ENCODE measurements around the gene BCL11B.

DNA sequence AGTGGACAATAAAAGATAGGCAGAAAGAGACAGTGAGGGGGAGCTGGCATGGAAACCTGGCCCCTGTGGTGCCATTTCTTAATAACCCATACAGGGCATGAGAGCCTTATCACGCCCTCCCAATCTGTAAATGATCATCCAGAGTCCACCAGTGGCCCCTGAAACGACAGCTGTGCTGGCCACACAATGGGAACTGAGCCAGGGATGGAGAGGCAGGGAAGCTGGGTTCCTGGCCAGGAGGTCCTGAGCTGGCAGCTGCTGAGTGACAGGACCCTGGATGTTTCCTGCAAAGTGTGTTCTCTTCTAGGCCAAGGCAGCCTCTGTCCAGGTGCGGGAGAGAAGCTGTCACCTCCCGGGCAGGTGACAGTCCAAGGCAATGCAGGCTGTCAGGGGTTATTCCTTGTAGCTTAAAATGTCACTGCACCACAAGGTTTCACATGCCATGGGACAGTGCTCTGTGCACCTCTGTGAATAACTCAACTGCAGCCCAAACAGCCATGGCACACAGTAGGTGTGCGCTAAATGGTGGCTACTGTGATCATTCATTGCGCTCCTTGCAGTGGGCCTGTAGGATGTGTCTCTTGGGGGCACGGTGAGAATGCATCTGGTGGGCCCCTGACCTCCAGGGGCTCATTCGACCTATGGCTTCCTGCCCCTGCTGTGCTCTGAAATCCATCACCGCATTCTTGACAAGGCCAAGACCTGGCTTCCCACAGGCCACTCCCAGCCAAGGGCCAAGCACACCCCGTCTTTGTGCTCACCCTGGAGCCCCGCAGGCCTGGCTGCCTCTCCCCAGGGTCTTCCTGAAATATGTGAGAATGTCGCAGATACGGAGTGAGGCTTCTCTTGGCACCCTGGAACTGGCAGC, 46.3 kb upstream of the BCL11B start:
- TF ChIP-seq, protein P1, sequence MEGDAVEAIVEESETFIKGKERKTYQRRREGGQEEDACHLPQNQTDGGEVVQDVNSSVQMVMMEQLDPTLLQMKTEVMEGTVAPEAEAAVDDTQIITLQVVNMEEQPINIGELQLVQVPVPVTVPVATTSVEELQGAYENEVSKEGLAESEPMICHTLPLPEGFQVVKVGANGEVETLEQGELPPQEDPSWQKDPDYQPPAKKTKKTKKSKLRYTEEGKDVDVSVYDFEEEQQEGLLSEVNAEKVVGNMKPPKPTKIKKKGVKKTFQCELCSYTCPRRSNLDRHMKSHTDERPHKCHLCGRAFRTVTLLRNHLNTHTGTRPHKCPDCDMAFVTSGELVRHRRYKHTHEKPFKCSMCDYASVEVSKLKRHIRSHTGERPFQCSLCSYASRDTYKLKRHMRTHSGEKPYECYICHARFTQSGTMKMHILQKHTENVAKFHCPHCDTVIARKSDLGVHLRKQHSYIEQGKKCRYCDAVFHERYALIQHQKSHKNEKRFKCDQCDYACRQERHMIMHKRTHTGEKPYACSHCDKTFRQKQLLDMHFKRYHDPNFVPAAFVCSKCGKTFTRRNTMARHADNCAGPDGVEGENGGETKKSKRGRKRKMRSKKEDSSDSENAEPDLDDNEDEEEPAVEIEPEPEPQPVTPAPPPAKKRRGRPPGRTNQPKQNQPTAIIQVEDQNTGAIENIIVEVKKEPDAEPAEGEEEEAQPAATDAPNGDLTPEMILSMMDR (IDR thresholded peaks at IDR 0.05): no peak
- no peak for TF ChIP-seq POLR2A (IDR thresholded peaks at IDR 0.05)
